IMR-90 (cell line): ENCODE data around the gene ZNF37A.

ENCODE experiments used
- CEBPB ChIP-seq: IDR thresholded peaks from 2 replicates; pipeline ENCODE4 v1.6.1; 2012; ENCODE audit warnings: low read depth, low read length, improper control_type of control experiment
- MAZ ChIP-seq: IDR thresholded peaks from 2 replicates; pipeline ENCODE4 v1.6.1; 2012; ENCODE audit warnings: low read depth, mild to moderate bottlenecking, low read length, improper control_type of control experiment, moderate library complexity, borderline replicate concordance
- MXI1 ChIP-seq: IDR thresholded peaks from 2 replicates; pipeline ENCODE4 v1.6.1; 2012; ENCODE audit warnings: low read depth, mild to moderate bottlenecking, low read length, moderate library complexity, borderline replicate concordance
- POLR2A ChIP-seq: IDR thresholded peaks from 2 replicates; pipeline ENCODE4 v1.6.1; 2012; ENCODE audit warnings: mild to moderate bottlenecking, low read depth, low read length
- RCOR1 ChIP-seq: IDR thresholded peaks from 2 replicates; pipeline ENCODE4 v1.6.1; 2012; ENCODE audit warnings: mild to moderate bottlenecking, low read length, improper control_type of control experiment; ENCODE audit not compliant: insufficient replicate concordance
- SMC3 ChIP-seq: fragments of 150-350 bp; IDR thresholded peaks from 2 replicates; pipeline ENCODE4 v1.6.1; 2016; ENCODE audit warnings: low read depth, mild to moderate bottlenecking, antibody characterized with exemption, low read length, moderate library complexity
- TF ChIP-seq, protein P1 (sequence below): conservative IDR thresholded peaks from 2 replicates; pipeline ENCODE4 v1.5.1; 2012; ENCODE audit warnings: mild to moderate bottlenecking, low read depth, low read length, improper control_type of control experiment

DNA sequence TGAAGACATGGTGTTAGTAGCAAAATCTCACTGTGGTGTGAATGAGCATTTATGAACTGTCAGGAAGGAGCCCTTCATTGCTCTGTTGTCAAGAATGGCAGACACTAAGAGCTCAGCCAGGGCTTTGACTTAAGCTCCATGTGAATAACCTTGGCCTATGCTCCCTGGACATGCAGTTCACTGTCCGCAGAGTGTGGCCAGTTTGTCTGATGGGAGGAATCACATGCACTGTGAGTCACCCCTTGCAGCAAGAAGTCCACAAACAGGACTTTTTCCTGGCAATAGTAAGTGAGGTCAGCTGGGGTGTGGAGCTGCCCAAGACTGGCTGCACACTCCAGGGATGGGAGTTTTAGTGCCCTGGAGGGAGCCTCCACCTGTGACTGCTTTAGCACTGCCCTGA is 49.5 kb downstream of the ZNF37A start:
- TF ChIP-seq, protein P1, sequence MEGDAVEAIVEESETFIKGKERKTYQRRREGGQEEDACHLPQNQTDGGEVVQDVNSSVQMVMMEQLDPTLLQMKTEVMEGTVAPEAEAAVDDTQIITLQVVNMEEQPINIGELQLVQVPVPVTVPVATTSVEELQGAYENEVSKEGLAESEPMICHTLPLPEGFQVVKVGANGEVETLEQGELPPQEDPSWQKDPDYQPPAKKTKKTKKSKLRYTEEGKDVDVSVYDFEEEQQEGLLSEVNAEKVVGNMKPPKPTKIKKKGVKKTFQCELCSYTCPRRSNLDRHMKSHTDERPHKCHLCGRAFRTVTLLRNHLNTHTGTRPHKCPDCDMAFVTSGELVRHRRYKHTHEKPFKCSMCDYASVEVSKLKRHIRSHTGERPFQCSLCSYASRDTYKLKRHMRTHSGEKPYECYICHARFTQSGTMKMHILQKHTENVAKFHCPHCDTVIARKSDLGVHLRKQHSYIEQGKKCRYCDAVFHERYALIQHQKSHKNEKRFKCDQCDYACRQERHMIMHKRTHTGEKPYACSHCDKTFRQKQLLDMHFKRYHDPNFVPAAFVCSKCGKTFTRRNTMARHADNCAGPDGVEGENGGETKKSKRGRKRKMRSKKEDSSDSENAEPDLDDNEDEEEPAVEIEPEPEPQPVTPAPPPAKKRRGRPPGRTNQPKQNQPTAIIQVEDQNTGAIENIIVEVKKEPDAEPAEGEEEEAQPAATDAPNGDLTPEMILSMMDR, result no peak
- no peak for TF ChIP-seq CEBPB
- TF ChIP-seq POLR2A, result no peak
- no peak for TF ChIP-seq RCOR1
- TF ChIP-seq MXI1, result no peak
- TF ChIP-seq SMC3, result no peak
- TF ChIP-seq MAZ, result no peak
